ENCODE data around the gene KIAA1549. TPM values are rescaled to one million over a fixed set of nuclear protein-coding genes. Genes with fewer than 3 reads are reported as not detected.
"Not testable (repeated sequence)": the region's sequence is repeated elsewhere in the genome, so short reads cannot be mapped to it uniquely, and the experiment has no call there.

Gene KIAA1549
- 1.3 TPM in 2 replicates for total RNA-seq

GRCh38 chr7:138981332-138982203 lies at the start of gene KIAA1549:
KIAA1549 (minus strand) TSS chr7:138981389; CDS start chr7:138981269, 120 bp downstream.
- Mint-ChIP-seq H3K4me3 (ENCODE audit: low read depth) (peak within 1 kb of the TSS; percentile 81), H3K36me3 (ENCODE audit: low read depth) (no peaks in the 10 kb centered on the region), H3K4me1 (ENCODE audit: low read depth) (peaks cover 15% of the 10 kb centered on the region), H3K27me3 (ENCODE audit: low read depth) (peaks cover 61% of the 10 kb centered on the region), H3K27ac (peak within 1 kb of the TSS; percentile 47), H3K9me3 (peaks cover 3% of the 10 kb centered on the region)
- intact Hi-C loops (cut with micrococcal nuclease) = loop anchor here (2.0 to 5.0 kb wide), 3 partner anchors 79 to 251 kb away; partner anchors contain the start of gene UBN2
- peak; percentile 41 for DNase-seq (ENCODE audit: low spot score)

- no peaks in the 10 kb centered on the region for H3K27me3 Mint-ChIP-seq (ENCODE audit: low read depth)
- no peak overlapping the region for H3K4me3 Mint-ChIP-seq (ENCODE audit: low read depth)
- H3K4me1 Mint-ChIP-seq (ENCODE audit: low read depth) = peaks cover 35% of the 10 kb centered on the region
- intact Hi-C loops (cut with micrococcal nuclease) = no loop called here
- no peak overlapping the region for H3K27ac Mint-ChIP-seq
- DNase-seq (ENCODE audit: low spot score) = no peak
- H3K36me3 Mint-ChIP-seq (ENCODE audit: low read depth) = peaks cover 92% of the 10 kb centered on the region
- no peaks in the 10 kb centered on the region for H3K9me3 Mint-ChIP-seq
Observed at GRCh38 chr7:139029353-139029752, 48.2 kb upstream of the KIAA1549 start.

GRCh38 chr7:139026551-139026950 lies 45.4 kb upstream of the KIAA1549 start:
- no peaks in the 10 kb centered on the region for H3K9me3 Mint-ChIP-seq
- H3K36me3 Mint-ChIP-seq (ENCODE audit: low read depth) = peaks cover 82% of the 10 kb centered on the region
- no peak overlapping the region for H3K4me3 Mint-ChIP-seq (ENCODE audit: low read depth)
- intact Hi-C loops (cut with micrococcal nuclease) = no loop called here
- H3K27ac Mint-ChIP-seq = no peak overlapping the region
- no peak for DNase-seq (ENCODE audit: low spot score)
- peaks cover 23% of the 10 kb centered on the region for H3K4me1 Mint-ChIP-seq (ENCODE audit: low read depth)
- no peaks in the 10 kb centered on the region for H3K27me3 Mint-ChIP-seq (ENCODE audit: low read depth)

- H3K27me3 Mint-ChIP-seq (ENCODE audit: low read depth); DNase-seq (ENCODE audit: low spot score); H3K9me3 Mint-ChIP-seq; H3K27ac Mint-ChIP-seq; H3K4me3 Mint-ChIP-seq (ENCODE audit: low read depth); intact Hi-C loops (cut with micrococcal nuclease): not testable (repeated sequence)
- H3K4me1 Mint-ChIP-seq (ENCODE audit: low read depth) = peaks cover 23% of the 10 kb centered on the region
- peaks cover 78% of the 10 kb centered on the region for H3K36me3 Mint-ChIP-seq (ENCODE audit: low read depth)
Observed at GRCh38 chr7:139025861-139026260, 44.7 kb upstream of the KIAA1549 start.

- Mint-ChIP-seq H3K9me3 (no peaks in the 10 kb centered on the region), H3K4me1 (ENCODE audit: low read depth) (peaks cover 20% of the 10 kb centered on the region), H3K36me3 (ENCODE audit: low read depth) (peaks cover 67% of the 10 kb centered on the region), H3K27me3 (ENCODE audit: low read depth) (no peaks in the 10 kb centered on the region), H3K4me3 (ENCODE audit: low read depth) (no peak overlapping the region), H3K27ac (no peak overlapping the region)
- intact Hi-C loops (cut with micrococcal nuclease) = no loop called here
- no peak for DNase-seq (ENCODE audit: low spot score)
Observed at GRCh38 chr7:139023076-139023475, 41.9 kb upstream of the KIAA1549 start.

- Mint-ChIP-seq H3K9me3 (no peaks in the 10 kb centered on the region), H3K4me1 (ENCODE audit: low read depth) (peaks cover 20% of the 10 kb centered on the region), H3K36me3 (ENCODE audit: low read depth) (peaks cover 60% of the 10 kb centered on the region), H3K4me3 (ENCODE audit: low read depth) (no peak overlapping the region), H3K27ac (no peak overlapping the region), H3K27me3 (ENCODE audit: low read depth) (no peaks in the 10 kb centered on the region)
- intact Hi-C loops (cut with micrococcal nuclease) = no loop called here
- DNase-seq (ENCODE audit: low spot score) = no peak
Observed at GRCh38 chr7:139022286-139022685, 41.1 kb upstream of the KIAA1549 start.

GRCh38 chr7:139018910-139019309 lies 37.7 kb upstream of the KIAA1549 start:
- Mint-ChIP-seq H3K9me3 (no peaks in the 10 kb centered on the region), H3K27ac (no peak overlapping the region), H3K4me3 (ENCODE audit: low read depth) (no peak overlapping the region), H3K4me1 (ENCODE audit: low read depth) (peaks cover 14% of the 10 kb centered on the region), H3K36me3 (ENCODE audit: low read depth) (peaks cover 32% of the 10 kb centered on the region), H3K27me3 (ENCODE audit: low read depth) (peaks cover 12% of the 10 kb centered on the region)
- DNase-seq (ENCODE audit: low spot score) = no peak
- intact Hi-C loops (cut with micrococcal nuclease) = no loop called here

- H3K27ac Mint-ChIP-seq = no peak overlapping the region
- H3K4me3 Mint-ChIP-seq (ENCODE audit: low read depth) = no peak overlapping the region
- intact Hi-C loops (cut with micrococcal nuclease) = loop anchor here (1.0 kb wide), 1 partner anchor 58 kb away; no protein-coding TSS in a partner anchor
- DNase-seq (ENCODE audit: low spot score) = peak; percentile 47
- peaks cover 17% of the 10 kb centered on the region for H3K36me3 Mint-ChIP-seq (ENCODE audit: low read depth)
- peaks cover 13% of the 10 kb centered on the region for H3K4me1 Mint-ChIP-seq (ENCODE audit: low read depth)
- H3K27me3 Mint-ChIP-seq (ENCODE audit: low read depth) = peaks cover 15% of the 10 kb centered on the region
- no peaks in the 10 kb centered on the region for H3K9me3 Mint-ChIP-seq
Observed at GRCh38 chr7:139016931-139017511, 35.8 kb upstream of the KIAA1549 start.

- H3K4me3 Mint-ChIP-seq (ENCODE audit: low read depth) = no peak overlapping the region
- no peak overlapping the region for H3K27ac Mint-ChIP-seq
- DNase-seq (ENCODE audit: low spot score) = no peak
- no peaks in the 10 kb centered on the region for H3K4me1 Mint-ChIP-seq (ENCODE audit: low read depth)
- H3K9me3 Mint-ChIP-seq = peaks cover 5% of the 10 kb centered on the region
- peaks cover 15% of the 10 kb centered on the region for H3K27me3 Mint-ChIP-seq (ENCODE audit: low read depth)
- no peaks in the 10 kb centered on the region for H3K36me3 Mint-ChIP-seq (ENCODE audit: low read depth)
- intact Hi-C loops (cut with micrococcal nuclease) = no loop called here
Observed at GRCh38 chr7:139011373-139011772, 30.2 kb upstream of the KIAA1549 start.

- H3K9me3 Mint-ChIP-seq = peaks cover 31% of the 10 kb centered on the region
- H3K27me3 Mint-ChIP-seq (ENCODE audit: low read depth) = peaks cover 6% of the 10 kb centered on the region
Observed at GRCh38 chr7:139004321-139005090, 23.3 kb upstream of the KIAA1549 start.

GRCh38 chr7:138999414-138999813 lies 18.2 kb upstream of the KIAA1549 start:
- intact Hi-C loops (cut with micrococcal nuclease) = no loop called here
- no peak for DNase-seq (ENCODE audit: low spot score)
- Mint-ChIP-seq H3K9me3 (peaks cover 14% of the 10 kb centered on the region), H3K4me3 (ENCODE audit: low read depth) (no peak overlapping the region), H3K27ac (no peak overlapping the region), H3K4me1 (ENCODE audit: low read depth) (peaks cover 4% of the 10 kb centered on the region), H3K36me3 (ENCODE audit: low read depth) (no peaks in the 10 kb centered on the region), H3K27me3 (ENCODE audit: low read depth) (peaks cover 17% of the 10 kb centered on the region)

More at GRCh38 chr7:139004321-139005090, 23.3 kb upstream of the KIAA1549 start:
- Mint-ChIP-seq H3K27ac (no peak overlapping the region), H3K4me3 (ENCODE audit: low read depth) (no peak overlapping the region), H3K36me3 (ENCODE audit: low read depth) (no peaks in the 10 kb centered on the region), H3K4me1 (ENCODE audit: low read depth) (peaks cover under 1% of the 10 kb centered on the region)
- intact Hi-C loops (cut with micrococcal nuclease) = no loop called here
- no peak for DNase-seq (ENCODE audit: low spot score)

- Mint-ChIP-seq H3K27me3 (ENCODE audit: low read depth) (peaks cover 13% of the 10 kb centered on the region), H3K4me3 (ENCODE audit: low read depth) (no peak overlapping the region), H3K36me3 (ENCODE audit: low read depth) (no peaks in the 10 kb centered on the region), H3K9me3 (peaks cover 7% of the 10 kb centered on the region), H3K4me1 (ENCODE audit: low read depth) (peaks cover 11% of the 10 kb centered on the region), H3K27ac (peak overlapping the region; percentile 21)
- intact Hi-C loops (cut with micrococcal nuclease) = no loop called here
- no peak for DNase-seq (ENCODE audit: low spot score)
Observed at GRCh38 chr7:138992052-138992531, 10.9 kb upstream of the KIAA1549 start.
